GM21423 (cell line): Measurements from ENCODE around the gene INSRR.

ENCODE experiments used
- ATAC-seq: cut with Tn5 transposase; IDR thresholded peaks from one replicate; pipeline ENCODE4 v1.9.1; 2021; ENCODE audit warnings: mild to moderate bottlenecking, moderate library complexity; ENCODE audit not compliant: unreplicated experiment

Gene INSRR

DNA sequence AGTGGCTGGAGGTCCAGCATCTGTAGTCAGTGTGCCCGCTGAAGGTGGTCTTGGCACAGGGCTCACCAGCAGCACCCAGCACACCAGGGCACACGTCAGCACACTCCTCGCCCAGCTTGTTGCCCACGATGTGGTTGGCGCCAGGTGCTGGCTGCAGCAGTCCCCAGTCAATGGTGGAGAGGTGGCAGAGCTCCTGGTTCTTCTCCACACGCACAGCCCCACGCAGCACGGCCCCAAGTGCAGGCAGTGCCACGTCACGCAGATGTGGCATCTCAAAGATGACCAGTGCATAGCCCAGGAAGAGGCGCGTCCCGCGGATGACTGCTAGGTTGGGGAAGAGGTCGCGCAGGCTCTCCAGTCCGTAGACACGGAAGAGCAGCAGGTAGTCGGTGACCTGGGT, 5.2 kb downstream of the INSRR start:
- no peak for ATAC-seq

DNA sequence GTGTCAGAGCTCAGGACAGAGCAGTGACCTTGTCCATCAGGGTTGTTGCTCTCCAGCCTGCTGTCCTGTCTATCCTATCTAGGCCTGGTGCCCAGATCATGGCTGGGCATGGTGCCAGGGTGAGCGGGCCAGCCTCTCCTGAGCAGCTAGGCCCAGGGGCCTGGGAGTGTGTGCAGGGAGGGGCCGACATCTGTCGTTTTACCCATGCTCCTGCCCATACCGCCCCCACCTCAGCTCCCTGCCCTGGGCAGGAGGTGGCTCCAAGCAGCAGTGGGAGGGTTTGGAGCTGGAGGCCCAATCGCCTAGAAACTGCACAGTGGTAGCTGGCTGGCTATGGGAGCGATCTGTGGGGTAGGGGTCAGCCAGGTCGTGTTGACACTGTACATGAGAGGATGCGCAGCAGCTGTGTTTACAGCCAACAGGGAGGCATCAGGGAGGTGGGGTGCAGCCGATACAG, 6.5 kb downstream of the INSRR start:
- no peak for ATAC-seq

DNA sequence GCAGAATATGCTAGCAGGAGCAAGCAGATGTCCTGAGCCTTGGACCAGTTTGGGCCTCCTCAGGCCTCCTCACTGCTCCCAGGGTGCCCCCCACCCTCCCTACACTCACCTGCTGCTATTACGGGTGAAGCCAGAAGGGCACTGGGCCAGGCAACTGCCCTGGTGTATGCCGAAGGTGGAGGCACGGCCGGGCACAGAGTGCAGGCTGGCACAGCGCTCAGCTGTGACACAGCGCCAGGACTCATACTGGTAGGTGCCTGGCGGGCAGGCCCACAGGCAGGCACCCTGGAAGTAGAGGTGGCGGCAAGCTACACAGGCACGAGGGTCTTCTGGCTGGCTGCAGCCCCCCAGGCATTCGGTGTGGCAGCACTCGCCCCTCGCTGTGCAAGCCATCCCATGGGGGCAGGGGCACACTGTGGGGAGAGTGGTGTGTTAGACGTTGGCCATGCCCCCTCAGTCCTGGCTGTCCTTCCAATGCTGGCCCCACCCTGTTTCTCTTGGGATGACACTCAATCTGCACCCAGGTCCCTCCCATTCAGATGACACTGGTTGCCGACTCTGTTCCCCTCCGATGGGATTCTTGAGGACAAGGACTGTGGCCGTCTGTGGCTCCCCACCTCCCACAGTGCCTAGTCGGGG, 7.0 kb downstream of the INSRR start:
- ATAC-seq, result no peak

DNA sequence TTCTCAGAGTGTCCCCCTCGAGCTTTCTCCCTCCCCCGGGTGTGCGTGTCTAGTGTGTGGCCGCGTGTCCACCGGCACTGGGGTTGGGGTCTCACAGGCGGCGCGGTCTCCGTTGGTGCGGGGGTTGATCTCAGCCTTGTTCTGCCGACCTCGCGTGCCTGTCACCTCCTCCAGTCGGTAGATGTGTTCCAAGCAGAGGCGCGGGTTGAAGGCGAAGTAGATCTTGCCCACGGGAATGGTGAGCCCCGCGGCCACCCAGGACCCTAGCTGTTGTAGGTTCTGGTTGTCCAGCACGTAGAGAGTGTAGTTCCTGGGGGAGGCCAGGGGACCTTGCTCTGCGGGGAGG, 9.8 kb downstream of the INSRR start:
- no peak for ATAC-seq

DNA sequence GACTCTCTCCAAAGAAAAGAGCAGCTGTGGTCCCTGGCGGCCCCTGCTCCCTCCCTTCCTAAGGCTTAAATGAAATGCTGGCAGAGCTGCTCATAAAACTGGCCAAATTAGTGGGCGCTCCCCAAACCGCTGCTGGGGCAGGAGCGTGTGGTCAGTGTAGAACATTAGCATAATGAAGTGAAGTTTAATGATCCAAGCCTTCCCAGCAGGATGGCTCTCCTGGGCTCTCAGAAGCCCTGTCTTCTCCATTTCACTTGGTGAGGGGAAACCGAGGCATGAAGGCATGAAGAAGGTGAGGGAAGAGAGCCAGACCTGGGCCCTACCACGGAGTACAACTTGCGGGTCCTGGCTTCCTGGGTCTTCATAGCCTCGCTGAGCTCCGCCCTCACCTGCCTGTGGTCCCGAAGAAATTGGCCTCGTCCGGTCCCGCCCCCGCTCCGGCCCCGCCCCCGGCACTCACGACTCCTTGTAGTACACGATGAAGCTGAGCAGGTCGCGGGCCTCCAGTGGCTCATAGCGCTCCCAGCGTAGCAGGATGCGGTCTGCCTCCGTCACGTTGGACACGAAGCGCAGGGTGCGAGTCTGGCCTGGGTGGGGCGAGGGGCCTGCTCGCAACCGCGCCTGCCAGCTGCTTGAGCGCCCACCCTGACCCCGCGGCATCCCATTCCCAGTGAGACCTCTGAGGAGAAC, 10.3 kb downstream of the INSRR start:
- ATAC-seq, result no peak

DNA sequence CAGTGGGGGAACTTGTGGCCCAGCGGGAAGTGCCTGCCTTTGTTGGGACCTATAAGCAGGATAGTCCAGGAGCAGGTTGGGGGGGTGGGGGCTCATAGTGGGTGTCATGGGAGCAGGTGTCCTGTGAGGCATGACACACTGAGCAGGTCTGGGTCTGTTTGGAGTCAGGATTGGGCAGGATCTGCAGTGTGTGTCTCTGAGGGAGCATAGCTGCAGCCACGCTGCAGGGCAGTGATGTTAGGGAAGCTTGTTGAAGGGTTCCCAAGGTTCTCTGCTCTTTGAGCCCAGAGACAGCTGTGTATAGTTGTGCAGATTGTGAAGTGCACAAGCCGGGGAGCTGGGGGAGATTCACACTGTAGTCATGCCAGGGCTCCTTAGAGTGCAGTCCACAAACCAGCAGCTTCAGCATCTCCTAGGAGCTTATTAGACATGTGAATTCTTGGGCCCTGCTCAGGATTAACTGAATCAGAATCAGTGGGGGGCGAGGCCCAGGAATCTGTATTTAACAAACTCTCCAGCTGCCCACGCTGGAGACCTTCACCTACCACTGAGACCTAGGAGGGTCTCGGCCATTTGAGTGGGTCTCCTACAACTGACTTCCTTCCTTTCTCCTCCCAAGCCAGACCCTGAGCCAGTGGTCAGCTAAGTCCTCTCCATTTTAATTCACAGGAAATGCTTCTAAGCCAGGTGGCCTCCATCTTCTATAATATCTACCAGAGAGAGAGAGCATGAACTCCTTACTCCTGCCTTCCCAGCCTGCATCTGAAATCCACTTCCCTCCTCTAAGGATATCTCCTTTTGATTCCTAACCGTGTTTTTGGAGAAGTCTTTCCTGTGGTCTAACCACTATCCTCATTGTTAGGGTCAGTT, 11.1 kb downstream of the INSRR start:
- no peak for ATAC-seq

DNA sequence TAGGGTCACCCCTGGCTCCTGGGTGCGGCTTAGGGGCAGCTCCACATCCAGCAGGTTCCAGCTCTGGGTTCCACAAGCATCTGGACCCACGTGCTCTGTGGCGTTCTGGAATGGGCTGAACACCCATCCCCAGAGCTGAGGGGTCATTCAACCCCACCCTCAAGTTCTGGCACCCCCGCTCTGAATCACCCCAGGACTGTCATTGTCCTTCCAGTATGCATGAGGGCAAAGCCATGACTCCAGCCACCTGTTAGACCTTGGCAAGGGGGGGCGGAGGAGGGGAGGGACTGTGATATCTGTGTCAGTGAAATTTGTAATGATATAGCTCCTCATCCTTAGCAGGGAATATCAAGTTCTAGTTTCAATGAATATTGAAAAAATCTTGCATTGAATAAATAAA, 12.3 kb downstream of the INSRR start:
- no peak for ATAC-seq

DNA sequence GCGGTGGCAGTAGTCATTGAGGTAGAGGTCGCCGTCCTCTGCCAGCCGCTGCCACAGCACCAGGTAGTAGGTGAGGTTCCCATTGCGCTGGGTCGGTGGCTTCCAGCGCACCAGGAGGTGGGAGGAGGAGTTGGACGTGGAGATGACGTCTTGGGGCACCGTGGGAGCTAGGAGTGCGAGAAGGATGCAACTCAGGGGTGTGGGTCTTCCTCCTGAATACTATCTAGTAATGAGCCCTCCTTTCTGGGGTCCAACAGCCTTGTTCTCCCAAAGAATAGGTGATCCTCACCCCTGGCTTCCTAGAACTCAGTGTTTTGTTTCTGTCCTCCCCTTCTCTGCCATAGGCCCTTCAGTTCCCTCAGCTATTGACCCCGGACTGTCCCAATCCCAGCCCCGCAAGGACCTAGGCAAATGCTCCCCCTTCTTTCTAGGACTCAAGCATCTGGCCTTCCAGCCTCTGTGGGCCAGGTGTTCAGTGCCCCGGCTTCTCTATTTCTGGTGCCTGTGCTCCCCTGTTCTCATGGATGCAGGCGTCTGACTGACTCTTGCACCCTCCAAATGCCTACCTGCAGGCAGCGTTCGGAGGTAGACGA, 12.9 kb downstream of the INSRR start:
- ATAC-seq, result no peak

DNA sequence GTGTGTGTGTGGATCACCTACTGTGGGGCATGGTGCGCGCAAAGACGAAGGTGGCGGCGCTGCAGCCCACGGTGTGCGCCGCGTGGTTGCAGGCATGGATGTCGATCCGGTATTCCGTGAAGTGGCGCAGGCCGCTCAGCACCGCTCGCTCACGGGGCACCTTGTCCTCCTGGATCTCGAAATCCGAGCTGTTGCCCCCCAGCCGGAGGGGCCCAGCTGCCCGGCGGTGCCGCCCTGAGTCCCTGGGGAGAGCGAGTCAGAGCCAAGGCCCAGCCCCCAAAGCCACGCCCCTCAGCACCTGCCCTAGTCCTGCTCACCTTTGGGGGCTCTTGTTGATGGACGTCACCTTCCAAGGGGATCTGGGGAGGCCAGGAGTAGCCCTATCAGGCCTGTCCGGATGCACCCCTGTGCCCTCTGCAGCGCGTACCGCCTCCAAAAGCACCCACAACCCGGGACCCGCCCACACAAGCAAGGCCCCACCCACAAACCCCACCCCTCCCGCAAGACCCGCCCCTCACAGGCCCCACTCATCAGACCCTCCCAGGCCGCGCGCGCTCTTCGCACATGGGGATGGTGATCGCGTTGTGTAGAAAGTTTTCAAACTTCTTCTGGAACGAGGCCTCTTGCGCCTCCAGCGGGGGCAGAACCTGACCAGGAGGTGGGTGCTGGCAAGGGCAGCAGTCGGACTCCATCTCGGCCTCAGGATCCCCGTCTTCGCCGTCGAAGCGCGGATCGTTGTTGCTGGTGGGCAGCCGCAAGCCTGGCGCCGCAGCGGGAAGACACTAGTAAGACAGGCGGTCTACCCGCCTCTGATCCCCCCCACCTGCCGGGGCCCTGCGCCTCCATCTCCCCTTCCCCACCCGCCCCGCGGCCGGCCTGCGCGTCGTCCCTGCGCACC, 13.6 kb downstream of the INSRR start:
- no peak for ATAC-seq

DNA sequence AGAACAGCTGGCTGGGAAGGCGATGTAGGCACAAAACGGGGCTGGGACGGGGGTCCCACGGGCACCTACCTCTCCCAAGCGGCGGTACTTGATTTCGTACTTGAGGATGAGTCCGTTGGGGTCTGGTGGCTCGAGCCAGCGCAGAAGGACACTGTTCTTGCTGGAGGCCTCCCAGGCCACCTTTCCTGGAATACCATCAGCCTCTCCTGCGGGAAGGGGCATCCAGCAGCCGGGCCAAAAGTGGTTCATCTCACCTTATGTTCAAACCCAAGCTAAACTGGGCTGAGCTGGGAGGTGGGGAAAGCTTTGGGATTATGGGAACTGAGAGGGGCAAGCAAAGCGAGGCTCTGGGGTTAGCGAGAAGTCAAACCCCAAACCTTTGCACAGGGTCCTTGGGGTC, 14.3 kb downstream of the INSRR start:
- ATAC-seq, result no peak

DNA sequence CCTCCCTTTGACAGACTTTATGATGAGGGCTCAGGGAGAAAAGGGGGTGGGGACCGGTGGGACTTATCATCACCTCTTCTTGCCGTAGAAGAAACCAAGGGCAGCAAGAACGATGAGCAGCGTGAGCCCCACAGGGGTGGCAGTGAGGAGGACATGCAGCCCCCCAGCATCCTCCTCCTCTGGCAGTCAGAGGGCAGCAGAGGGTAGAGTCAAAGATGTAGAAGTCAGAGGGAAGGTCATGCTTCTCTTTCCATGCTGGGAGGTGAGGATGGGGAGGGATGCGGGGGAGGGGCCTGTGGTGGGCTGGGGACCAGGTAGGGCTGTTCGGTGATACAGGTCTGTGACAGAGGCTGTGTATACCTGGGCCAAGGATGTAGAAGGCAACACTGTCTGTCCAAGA, 14.8 kb downstream of the INSRR start:
- no peak for ATAC-seq

DNA sequence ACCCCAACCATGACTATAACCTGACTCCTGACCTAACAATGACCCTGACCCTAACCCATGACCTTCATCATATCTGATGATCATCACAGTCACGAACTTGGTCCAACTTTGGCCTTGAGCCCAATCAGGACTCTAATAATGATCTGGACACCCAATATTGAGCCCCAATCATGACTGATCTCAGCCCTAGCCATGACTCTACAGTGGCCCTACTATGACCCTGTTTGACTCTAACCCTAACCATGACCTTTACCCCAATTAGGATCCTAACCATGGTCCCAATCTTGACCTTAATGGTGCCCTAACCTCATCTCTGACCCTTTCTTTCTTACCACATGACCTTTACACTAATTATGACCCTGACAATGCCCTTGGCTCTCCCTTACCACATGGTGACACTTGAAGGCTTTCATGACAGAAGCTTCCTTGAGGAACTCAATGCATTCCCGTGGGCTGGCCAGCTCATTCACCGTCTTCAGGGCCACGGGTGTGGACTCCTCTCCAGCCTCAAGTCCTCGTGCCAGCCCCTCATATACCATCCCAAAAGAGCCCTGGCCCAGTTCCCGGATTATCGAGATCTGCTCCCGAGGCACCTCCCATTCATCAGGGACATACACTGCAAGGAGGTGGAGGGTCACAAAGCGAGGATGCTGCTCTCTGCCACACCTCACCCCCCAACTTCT, 16.2 kb downstream of the INSRR start:
- ATAC-seq, result no peak

DNA sequence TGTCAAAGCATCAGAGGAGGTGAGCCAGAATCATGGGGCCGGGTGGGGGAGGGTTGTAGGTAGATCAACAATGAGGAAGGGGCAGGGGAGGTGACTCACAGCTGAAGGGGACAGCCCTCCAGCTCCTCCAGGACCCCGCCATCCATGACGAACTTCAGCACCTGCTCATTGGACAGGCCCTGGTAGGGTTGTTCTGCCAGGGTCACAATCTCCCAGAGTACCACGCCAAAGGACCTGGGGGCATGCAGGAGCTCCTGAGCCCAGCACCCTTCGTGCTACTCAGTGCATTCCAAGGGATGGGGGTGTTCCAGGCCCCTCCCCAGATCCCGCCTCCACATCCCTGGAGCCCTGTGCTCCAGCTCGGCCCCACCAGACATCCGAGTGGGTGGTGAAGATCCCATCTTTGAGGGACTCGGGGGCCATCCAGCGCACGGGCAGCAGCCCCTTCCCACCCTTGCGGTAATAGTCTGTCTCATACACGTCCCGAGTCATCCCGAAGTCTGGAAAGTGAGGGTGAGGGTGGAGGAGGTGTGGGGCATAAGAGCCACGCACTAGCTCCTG, 17.5 kb downstream of the INSRR start:
- ATAC-seq, result no peak

DNA sequence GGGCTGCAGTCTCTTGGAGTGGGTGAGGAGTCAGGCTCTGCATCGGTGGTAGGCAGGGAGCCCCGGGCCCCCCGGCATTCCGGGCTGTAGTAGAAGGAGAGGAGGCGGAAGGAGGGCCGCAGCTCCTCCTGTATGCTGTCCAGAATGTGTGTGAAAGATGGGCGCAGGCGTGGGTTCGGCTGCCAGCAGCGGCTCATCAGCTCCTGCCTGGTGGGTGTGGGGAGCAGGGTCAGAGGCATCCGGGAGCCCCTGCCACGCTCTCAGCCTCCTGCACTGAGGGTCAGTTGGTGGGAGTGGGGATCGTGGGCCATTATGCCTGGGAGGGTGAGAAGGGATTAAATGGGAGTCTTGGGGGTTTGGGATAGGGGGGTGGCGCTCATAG, 18.0 kb downstream of the INSRR start:
- ATAC-seq, result no peak

DNA sequence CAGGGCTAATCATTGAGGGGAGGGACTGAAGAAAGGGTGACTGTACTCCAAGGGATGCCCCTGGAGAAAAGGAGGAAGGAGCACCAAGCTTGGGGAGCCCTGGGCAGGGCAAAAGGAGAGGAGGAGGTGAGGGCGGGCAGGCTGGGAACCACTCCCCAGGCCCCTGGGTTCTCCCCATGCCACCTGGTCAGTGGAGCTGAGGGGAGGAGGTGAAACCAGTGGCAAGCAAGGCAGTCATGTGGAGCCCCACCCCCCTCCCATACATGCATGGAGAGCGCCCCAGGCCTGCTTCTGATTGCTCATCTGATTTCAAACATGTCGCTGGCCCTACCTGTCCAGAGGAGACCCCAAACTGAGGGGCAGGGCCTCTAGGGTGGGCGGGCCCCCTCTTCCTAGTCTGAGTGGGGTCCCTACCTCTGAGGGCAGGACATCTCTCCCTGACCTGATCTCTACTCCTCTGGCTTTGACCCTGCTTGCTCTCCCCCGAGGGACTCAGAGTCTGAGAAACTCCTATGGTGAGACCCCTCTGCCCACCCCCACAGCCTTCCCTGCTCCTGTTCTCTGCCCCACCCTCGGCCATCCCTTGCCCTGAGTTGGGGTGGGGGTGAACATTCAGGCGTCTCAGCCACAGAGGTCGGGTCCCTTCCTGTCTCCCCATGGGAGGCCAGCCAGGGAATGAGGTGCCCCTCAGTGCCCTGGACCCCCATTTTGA, 18.6 kb downstream of the INSRR start:
- no peak for ATAC-seq

DNA sequence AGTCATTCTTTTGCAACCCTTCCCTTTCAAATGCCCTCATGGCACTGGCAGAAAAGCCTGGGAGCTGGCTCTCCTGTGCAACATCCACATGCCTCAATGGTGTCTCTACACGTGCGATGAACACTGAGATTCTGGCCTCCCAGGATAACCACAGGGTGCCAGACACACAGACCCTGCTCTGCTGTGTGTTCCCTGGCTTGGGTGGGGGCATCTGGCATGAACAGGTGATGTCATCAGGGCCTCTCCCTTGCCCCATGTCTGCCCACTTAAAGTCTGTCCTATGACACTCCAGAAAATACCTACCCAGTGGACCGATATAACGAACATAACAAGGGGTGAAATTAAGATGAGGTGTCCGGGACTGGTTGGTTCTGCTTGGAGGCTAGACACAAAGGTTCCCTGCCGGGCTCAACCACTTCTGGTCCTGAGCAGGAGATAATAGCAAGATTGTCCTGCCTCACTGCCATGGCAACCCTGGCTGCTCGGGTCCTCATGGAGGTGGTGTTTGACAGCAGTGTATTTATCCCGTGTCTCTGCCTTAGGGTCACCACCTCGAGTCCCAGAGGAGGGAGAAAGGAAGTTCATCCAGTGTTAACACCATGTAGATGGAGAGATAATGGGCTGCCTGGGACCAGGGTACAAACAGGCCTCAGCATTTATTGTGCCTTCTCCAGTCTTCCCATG, 19.3 kb downstream of the INSRR start:
- no peak for ATAC-seq

DNA sequence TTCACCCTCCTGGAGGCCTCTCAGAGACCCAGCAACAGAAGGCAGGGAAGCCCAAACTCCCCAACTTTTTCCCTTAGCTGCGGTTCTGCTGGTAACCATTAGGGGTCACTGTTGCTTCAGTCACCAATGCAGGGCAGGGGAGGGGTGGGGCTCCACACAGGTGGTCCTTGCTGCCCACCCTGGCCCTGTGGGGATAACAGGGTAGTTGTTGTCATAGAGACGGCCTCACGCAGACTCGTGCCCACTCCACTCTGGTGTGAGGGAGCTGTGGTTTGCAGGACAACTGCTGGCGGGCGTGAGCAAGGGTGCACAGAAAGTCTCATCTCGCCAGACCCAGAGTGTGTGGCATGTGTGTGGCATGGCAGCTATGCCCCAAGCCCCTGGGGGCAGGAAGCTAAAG, 19.9 kb downstream of the INSRR start:
- no peak for ATAC-seq

DNA sequence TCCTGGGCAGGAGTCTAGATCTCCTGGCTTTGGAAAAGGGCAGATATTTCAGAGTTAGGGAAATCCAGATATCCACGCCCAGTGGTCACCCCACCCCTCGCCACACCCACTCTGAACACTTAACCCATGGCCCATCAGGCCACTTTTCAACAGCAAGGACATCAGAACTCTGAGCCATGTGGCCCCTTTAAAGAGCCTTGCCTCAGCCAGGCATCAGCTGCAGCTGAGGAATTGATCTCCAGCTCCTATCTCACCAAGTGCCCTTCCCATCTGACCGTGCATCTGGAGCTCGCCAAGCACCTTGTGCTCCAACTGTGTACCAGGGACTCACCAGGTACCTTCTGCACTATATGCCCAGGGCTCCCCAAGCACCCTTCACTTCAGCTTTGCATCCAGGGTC, 22.0 kb downstream of the INSRR start:
- no peak for ATAC-seq
